ENCODE results near the gene TCF4. TPM values are rescaled to one million over a fixed set of nuclear protein-coding genes. Genes with fewer than 3 reads are reported as not detected.

The TCF4 gene
- total RNA-seq, 4 donors from 2014 or later = 114 to 190 (median 132) TPM

DNA sequence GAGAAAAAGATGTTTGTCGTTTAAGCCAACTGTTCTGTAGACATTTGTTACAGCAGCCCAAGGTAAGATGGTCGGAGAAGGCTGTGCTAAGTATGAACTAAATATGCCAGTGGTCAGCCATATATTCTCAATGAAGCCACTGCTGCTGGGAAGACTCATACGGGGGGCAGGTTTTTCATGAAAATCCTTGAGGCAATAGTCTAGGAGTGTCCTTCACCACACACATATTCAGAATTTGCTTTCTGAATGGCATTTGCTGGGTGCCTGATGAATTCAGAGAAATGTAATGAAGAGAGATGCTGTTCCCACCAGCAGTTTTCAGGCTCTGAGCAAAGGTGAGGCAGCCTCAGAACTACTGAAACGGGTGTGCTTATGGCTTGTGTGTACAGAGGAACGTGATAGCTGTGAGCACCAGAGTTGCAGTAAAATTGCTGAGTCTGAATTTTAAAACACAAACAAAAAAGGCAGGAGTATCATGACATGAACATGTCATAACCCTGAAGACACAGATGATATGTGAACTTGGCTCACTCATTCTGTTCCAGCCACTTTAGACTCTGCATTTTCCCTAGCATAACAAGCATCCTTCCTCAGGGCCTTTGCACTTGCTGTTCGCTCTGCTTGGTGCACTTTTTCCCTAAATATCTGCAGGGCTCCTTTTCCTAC, 21.3 kb upstream of the TCF4 start:
- intact Hi-C loops (cut with DNase I) = no loop called here

DNA sequence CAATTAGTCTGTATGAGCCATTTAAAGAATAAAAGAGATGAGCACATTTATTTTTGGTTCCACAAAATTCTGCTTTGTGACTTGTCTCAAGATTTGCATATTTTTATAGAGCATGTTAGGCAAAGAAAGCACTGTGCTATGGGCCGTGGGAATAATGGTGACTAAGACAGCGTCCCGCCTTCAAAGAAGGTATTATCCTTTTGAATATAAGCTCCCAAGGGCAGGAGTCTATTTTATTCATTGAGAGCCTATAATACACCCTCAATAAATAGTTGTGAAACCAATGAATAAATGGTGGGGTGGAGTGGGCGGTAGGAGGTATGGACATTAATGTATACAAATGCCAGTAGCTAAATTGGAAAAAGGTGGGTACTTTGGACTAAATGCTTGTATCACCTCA, 20.5 kb upstream of the TCF4 start:
- Histone ChIP-seq H3K4me3 (replicated peaks in 1 of 3) (no peak overlapping the region), H3K9me3 (no peaks in the 10 kb centered on the region), H3K4me1 (no peaks in the 10 kb centered on the region), H3K36me3 (no peaks in the 10 kb centered on the region), H3K27ac (no peak overlapping the region), H3K27me3 (no peaks in the 10 kb centered on the region)
- 95 to 97% methylated on average over 4 of the region's 4 CpGs for WGBS, 2 donors
- intact Hi-C loops (cut with DNase I) = no loop called here
- TF ChIP-seq CTCF (IDR thresholded peaks at IDR 0.05) = no peak
- no peak for DNase-seq

More for the DNA sequence above, 21.3 kb upstream of the TCF4 start:
- H3K36me3 ChIP-seq = no peaks in the 10 kb centered on the region
- no peaks in the 10 kb centered on the region for H3K4me1 ChIP-seq
- H3K9me3 ChIP-seq = no peaks in the 10 kb centered on the region
- no peak for TF ChIP-seq CTCF (IDR thresholded peaks at IDR 0.05)
- no peak for TF ChIP-seq POLR2A (IDR thresholded peaks at IDR 0.05)
- DNase-seq = no peak
- H3K4me3 ChIP-seq (replicated peaks in 1 of 3) = no peak overlapping the region
- H3K27ac ChIP-seq = no peak overlapping the region
- WGBS, 2 donors = 90 to 91% methylated on average over 6 of the region's 6 CpGs
- no peaks in the 10 kb centered on the region for H3K27me3 ChIP-seq

DNA sequence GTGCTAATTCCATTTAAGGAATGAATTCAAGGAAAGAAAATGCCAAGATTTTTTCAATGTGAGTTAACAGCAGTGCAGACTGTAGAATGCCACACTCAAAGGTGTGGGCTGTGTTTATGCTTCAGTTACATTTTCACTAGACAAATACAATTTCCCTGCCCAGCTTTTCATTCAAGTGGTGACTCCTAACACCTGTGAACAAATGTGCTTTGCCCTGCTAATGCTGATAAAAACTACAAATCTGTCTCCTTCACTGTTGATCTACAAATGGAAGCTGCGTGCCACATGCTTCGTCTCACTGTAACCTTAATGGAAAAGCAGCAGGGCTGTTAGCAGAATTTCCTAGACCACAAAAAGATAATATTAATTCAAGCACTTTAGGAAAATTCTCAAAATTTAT, 19.8 kb upstream of the TCF4 start:
- H3K4me1 ChIP-seq = no peaks in the 10 kb centered on the region
- 93 to 99% methylated on average over 2 of the region's 2 CpGs for WGBS, 2 donors
- no peaks in the 10 kb centered on the region for H3K27me3 ChIP-seq
- H3K27ac ChIP-seq = no peak overlapping the region
- H3K9me3 ChIP-seq = no peaks in the 10 kb centered on the region
- TF ChIP-seq CTCF (IDR thresholded peaks at IDR 0.05) = no peak
- no peak for TF ChIP-seq POLR2A (IDR thresholded peaks at IDR 0.05)
- DNase-seq = no peak
- no peaks in the 10 kb centered on the region for H3K36me3 ChIP-seq
- intact Hi-C loops (cut with DNase I) = no loop called here
- H3K4me3 ChIP-seq (replicated peaks in 1 of 3) = no peak overlapping the region

DNA sequence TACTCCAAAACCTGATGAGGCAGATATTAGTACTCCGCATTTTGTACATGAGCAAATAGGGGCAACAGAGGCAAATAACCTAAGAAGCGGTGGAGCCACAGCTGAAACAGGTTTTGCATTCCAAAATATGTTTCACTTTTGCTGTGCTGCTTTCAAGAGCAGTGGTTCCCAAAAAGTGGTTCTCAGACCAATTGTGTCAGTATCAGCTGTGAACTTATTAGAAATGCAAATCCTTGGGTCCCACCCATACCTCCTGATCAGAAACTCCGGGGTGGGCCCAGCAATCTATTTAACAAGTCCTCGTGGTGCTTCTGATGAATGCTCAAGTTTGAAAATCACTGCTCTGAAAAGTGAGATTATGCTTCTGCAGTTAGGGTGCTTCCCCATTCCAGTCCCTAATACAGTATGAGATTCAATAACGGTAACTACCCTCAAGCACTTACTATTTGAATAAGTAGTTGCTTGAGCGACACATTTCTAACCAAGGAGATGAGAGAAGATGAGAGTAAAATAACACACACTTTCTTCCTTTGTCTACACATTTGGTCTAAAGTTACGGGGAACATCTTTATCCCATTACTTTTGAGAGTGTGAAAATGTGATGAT, 17.8 kb upstream of the TCF4 start:
- Histone ChIP-seq H3K4me1 (no peaks in the 10 kb centered on the region), H3K36me3 (no peaks in the 10 kb centered on the region), H3K27me3 (no peaks in the 10 kb centered on the region), H3K27ac (no peak overlapping the region), H3K9me3 (no peaks in the 10 kb centered on the region), H3K4me3 (replicated peaks in 1 of 3) (no peak overlapping the region)
- no peak for DNase-seq
- WGBS, 2 donors = 74 to 75% methylated on average over 7 of the region's 7 CpGs
- intact Hi-C loops (cut with DNase I) = no loop called here
- no peak for TF ChIP-seq POLR2A (IDR thresholded peaks at IDR 0.05)
- TF ChIP-seq CTCF (IDR thresholded peaks at IDR 0.05) = no peak

DNA sequence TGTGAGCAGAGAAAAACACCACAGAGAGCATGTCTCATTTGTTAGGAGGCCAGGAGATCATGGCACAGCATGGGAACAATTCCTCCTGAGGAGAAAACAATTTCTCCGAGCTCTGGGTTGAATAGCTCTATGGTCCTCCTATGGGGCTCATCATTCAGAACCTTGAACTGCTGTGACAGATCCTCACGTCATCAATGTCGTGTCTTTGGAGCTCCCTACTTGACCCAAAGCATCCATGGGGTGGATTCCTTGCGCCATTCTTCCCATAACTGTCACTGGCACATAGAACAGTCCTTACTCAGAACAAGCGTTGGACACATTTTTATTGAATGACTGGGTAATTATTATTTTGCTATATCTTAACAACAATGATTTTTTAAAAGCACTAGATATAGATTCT, 15.8 kb upstream of the TCF4 start:
- intact Hi-C loops (cut with DNase I) = no loop called here
- H3K4me3 ChIP-seq (replicated peaks in 1 of 3) = no peak overlapping the region
- H3K27me3 ChIP-seq = no peaks in the 10 kb centered on the region
- 91 to 92% methylated on average over 5 of the region's 5 CpGs for WGBS, 2 donors
- H3K27ac ChIP-seq = no peak overlapping the region
- H3K9me3 ChIP-seq = no peaks in the 10 kb centered on the region
- H3K4me1 ChIP-seq = no peaks in the 10 kb centered on the region
- H3K36me3 ChIP-seq = no peaks in the 10 kb centered on the region
- TF ChIP-seq POLR2A (IDR thresholded peaks at IDR 0.05) (no peak), CTCF (IDR thresholded peaks at IDR 0.05) (no peak)
- DNase-seq = no peak
